Testis (tissue), 3 donors: ENCODE data around the gene DNAJC30. TPM values are rescaled to one million over a fixed set of nuclear protein-coding genes. Genes with fewer than 3 reads are reported as not detected.
"Not testable (repeated sequence)": the region's sequence is repeated elsewhere in the genome, so short reads cannot be mapped to it uniquely, and the experiment has no call there.

ENCODE experiments used
- DNase-seq: peaks from one replicate; pipeline ENCODE4 v3.0.0-alpha.2; 2019
- H3K27ac ChIP-seq, 2 donors: fragments of 200-600 bp; sonication (generic); one replicate each; pipeline ENCODE4 v1.5.1; 2019
- H3K27me3 ChIP-seq: fragments of 200-600 bp; sonication (generic); one replicate; pipeline ENCODE4 v1.5.1; 2019
- H3K36me3 ChIP-seq: fragments of 200-600 bp; sonication (generic); one replicate; pipeline ENCODE4 v1.5.1; 2017; ENCODE audit warnings: low read depth; ENCODE audit errors: missing control alignments
- H3K4me1 ChIP-seq: fragments of 200-600 bp; sonication (generic); one replicate; pipeline ENCODE4 v1.5.1; 2019
- H3K4me3 ChIP-seq, 2 donors: fragments of 200-600 bp; sonication (generic); one replicate each; pipeline ENCODE4 v1.5.1; 2017 to 2019
- H3K9me3 ChIP-seq: fragments of 200-600 bp; sonication (generic); one replicate; pipeline ENCODE4 v1.5.1; 2017
- POLR2A ChIP-seq: fragments of 450-650 bp; IDR thresholded peaks from one replicate; pipeline ENCODE4 v1.6.1; 2017; ENCODE audit warnings: antibody characterized with exemption, mild to moderate bottlenecking, moderate library complexity
- WGBS, 2 donors: methylation state at CpG; one replicate each; pipeline ENCODE4 v1.1.5; 2018; 5-methylcytosine and 5-hydroxymethylcytosine counted together
- intact Hi-C: fragments of 100-400 bp; cut with DNase I; formaldehyde crosslinking; loops from one replicate; pipeline ENCODE4 v1.15.1; 2023; ENCODE audit warnings: low total_unique reads
- polyA plus RNA-seq: library from polyadenylated mRNA; stranded (reverse); fragments of 350-450 nt; fragmentation: Illumina TruSeq; extraction: RNeasy Lipid Tissue Mini Kit (QIAGEN cat#74804); gene quantifications from one replicate; pipeline ENCODE4 v1.2.3, GENCODE V29; 2014; ENCODE audit warnings: low read depth, low replicate concordance; ENCODE audit not compliant: insufficient read depth
- total RNA-seq, 2 donors: library from RNA; depleted of rRNA; stranded (reverse); fragments of >200 nt; gene quantifications; one replicate each; pipeline ENCODE4 v1.2.3, GENCODE V29; 2016
- TF ChIP-seq, protein P1 (sequence below), 3 experiments: fragments of 450-650 bp in 2 of 3; fragments of 200-600 bp in 1 of 3; sonication (generic) in 1 of 3; IDR thresholded peaks; one replicate each; pipeline ENCODE4 v1.5.1; 2016 to 2019; ENCODE audit warnings: antibody characterized with exemption in 3 of 3, mild to moderate bottlenecking in 2 of 3, moderate library complexity in 1 of 3

DNAJC30 gene
- total and polyA plus RNA-seq, 3 donors from 2014 or later = 19.7 to 27.7 (median 25.0) TPM

DNA sequence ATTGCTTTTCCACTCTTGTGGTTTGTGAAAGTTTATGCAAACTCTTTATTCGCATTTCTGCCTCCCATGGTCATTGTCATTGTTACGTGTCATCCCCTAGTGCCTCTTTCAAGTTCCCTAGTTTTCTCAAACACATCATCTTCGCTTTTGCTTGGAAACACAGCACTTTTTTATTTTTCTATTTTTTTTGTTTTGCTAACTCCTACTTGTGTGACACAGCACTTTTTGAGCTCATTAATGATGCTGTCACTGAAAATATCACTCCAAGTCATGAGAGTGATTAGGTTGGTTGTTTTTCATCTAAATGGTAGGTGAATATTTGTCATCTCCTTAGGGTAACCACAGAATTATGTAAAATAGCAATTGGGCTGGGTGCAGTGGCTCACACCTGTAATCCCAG lies 44.7 kb upstream of the DNAJC30 start:
- H3K36me3 ChIP-seq = no peaks in the 10 kb centered on the region
- WGBS, 2 donors = 83 to 84% methylated on average over 3 of the region's 3 CpGs
- intact Hi-C loops = loop anchor here (5.0 kb wide), 1 partner anchor 121 kb away; no protein-coding TSS in a partner anchor
- TF ChIP-seq, protein P1, sequence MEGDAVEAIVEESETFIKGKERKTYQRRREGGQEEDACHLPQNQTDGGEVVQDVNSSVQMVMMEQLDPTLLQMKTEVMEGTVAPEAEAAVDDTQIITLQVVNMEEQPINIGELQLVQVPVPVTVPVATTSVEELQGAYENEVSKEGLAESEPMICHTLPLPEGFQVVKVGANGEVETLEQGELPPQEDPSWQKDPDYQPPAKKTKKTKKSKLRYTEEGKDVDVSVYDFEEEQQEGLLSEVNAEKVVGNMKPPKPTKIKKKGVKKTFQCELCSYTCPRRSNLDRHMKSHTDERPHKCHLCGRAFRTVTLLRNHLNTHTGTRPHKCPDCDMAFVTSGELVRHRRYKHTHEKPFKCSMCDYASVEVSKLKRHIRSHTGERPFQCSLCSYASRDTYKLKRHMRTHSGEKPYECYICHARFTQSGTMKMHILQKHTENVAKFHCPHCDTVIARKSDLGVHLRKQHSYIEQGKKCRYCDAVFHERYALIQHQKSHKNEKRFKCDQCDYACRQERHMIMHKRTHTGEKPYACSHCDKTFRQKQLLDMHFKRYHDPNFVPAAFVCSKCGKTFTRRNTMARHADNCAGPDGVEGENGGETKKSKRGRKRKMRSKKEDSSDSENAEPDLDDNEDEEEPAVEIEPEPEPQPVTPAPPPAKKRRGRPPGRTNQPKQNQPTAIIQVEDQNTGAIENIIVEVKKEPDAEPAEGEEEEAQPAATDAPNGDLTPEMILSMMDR (IDR thresholded peaks at IDR 0.05) = no peak
- TF ChIP-seq POLR2A = no peak
- H3K4me3 ChIP-seq = no peak overlapping the region
- no peaks in the 10 kb centered on the region for H3K27me3 ChIP-seq
- H3K9me3 ChIP-seq = no peaks in the 10 kb centered on the region
- no peaks in the 10 kb centered on the region for H3K4me1 ChIP-seq
- DNase-seq = no peak
- H3K27ac ChIP-seq = no peak overlapping the region

GRCh38 chr7:73726083-73726466 lies 42.8 kb upstream of the DNAJC30 start:
- Histone ChIP-seq H3K4me3 (no peak overlapping the region), H3K27me3 (no peaks in the 10 kb centered on the region), H3K4me1 (peaks cover 5% of the 10 kb centered on the region), H3K36me3 (no peaks in the 10 kb centered on the region), H3K27ac (no peak overlapping the region), H3K9me3 (no peaks in the 10 kb centered on the region)
- DNase-seq = no peak
- WGBS, 2 donors = 67 to 71% methylated on average over 1 of the region's 1 CpG
- intact Hi-C loops = loop anchor here (5.0 kb wide), 1 partner anchor 119 kb away; no protein-coding TSS in a partner anchor
- TF ChIP-seq, protein P1 (IDR thresholded peaks at IDR 0.05) = no peak
- no peak for TF ChIP-seq POLR2A

DNA sequence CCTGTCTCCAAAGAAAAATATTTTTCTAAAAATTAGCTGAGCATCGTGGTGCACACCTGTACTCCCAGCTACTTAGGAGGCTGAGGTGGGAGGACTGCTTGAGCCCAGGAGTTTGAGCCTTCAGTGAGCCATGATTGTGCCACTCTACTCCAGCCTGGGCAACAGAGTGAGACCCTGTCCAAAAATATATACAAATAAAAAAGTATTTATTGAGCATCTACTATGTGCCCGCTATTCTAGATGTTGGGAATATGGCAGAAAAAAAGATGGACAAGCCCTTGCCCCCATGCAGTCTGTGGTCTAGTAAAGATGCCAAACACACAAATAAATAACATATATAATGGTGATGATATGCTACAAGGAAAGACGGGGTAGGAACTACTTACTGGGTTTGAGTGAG lies 40.6 kb upstream of the DNAJC30 start:
- intact Hi-C loops = no loop called here
- Histone ChIP-seq H3K4me3 (no peak overlapping the region), H3K27me3 (no peaks in the 10 kb centered on the region), H3K9me3 (no peaks in the 10 kb centered on the region), H3K36me3 (no peaks in the 10 kb centered on the region), H3K27ac (no peak overlapping the region), H3K4me1 (peaks cover 7% of the 10 kb centered on the region)
- TF ChIP-seq POLR2A = no peak
- TF ChIP-seq, protein P1 (IDR thresholded peaks at IDR 0.05) = no peak
- WGBS, 2 donors = 88 to 95% methylated on average over 3 of the region's 3 CpGs
- no peak for DNase-seq

DNA sequence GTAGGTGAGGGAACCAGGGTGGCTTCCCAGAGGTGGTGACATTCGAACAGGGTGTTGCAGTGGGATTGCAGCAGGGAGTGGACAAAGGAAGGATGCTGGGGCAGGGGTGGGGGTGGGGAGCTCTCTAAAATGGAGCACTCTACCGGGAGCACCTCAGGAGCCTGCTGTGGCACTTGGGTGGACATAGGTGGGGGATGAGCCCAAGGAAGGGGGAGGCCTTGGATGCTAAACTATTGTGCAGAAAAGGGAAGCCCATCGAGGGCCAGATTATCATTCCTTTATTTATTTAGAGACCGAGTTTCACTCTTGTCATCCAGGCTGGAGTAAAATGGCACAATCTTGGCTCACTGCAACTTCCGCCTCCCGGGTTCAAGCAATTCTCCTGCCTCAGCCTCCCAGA lies 39.5 kb upstream of the DNAJC30 start:
- intact Hi-C loops = no loop called here
- peaks cover 16% of the 10 kb centered on the region for H3K4me1 ChIP-seq
- no peaks in the 10 kb centered on the region for H3K27me3 ChIP-seq
- DNase-seq = no peak
- TF ChIP-seq POLR2A = no peak
- TF ChIP-seq, protein P1 (IDR thresholded peaks at IDR 0.05) = no peak
- H3K27ac ChIP-seq = no peak overlapping the region
- no peaks in the 10 kb centered on the region for H3K9me3 ChIP-seq
- 77 to 79% methylated on average over 6 of the region's 6 CpGs for WGBS, 2 donors
- H3K4me3 ChIP-seq = no peak overlapping the region
- H3K36me3 ChIP-seq = no peaks in the 10 kb centered on the region

DNA sequence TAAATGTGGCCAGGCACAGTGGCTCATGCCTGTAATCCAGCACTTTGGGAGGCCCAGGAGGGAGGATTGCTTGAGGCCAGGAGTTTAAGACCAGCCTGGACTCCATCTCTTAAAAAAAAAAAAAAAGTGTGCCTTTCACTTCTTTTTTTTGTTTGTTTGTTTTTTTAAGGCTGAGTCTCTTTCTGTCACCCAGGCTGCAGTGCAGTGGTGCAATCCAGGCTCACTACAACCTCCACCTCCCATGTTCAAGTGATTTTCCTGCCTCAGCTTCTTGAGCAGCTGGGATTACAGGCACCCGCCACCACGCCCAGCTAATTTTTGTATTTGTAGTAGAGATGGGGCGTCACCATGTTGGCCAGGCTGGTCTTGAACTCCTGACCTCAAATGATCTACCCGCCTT lies 38.9 kb upstream of the DNAJC30 start:
- H3K27ac ChIP-seq, H3K27me3 ChIP-seq, H3K9me3 ChIP-seq, H3K36me3 ChIP-seq, H3K4me3 ChIP-seq, DNase-seq, intact Hi-C loops: not testable (repeated sequence)
- peaks cover 19% of the 10 kb centered on the region for H3K4me1 ChIP-seq
- WGBS, 2 donors = 83 to 91% methylated on average over 4 of the region's 4 CpGs
